NT2/D1 (cell line): Measurements from ENCODE around the gene GPAT2.
"Not testable (repeated sequence)": the region's sequence is repeated elsewhere in the genome, so short reads cannot be mapped to it uniquely, and the experiment has no call there.

Experiments used
- DNase-seq: peaks from one replicate; pipeline ENCODE4 v3.0.0-alpha.2; 2011; ENCODE audit warnings: low read depth, low spot score
- H3K27me3 ChIP-seq: 2 replicates; pipeline ENCODE4 v1.6.0; 2011; ENCODE audit warnings: mild to moderate bottlenecking; ENCODE audit not compliant: insufficient read length, insufficient read depth
- H3K36me3 ChIP-seq: 2 replicates; pipeline ENCODE4 v1.6.1; 2011; ENCODE audit warnings: mild to moderate bottlenecking, low read length, mixed read lengths; ENCODE audit not compliant: insufficient read depth, insufficient read length
- H3K4me1 ChIP-seq: 2 replicates; pipeline ENCODE4 v1.5.1; 2011; ENCODE audit not compliant: insufficient read depth, insufficient read length
- H3K4me3 ChIP-seq: 2 replicates; pipeline ENCODE4 v1.5.1; 2011; ENCODE audit warnings: low read depth; ENCODE audit not compliant: insufficient read length
- H3K9ac ChIP-seq: 2 replicates; pipeline ENCODE4 v1.6.0; 2011; ENCODE audit warnings: low read depth; ENCODE audit not compliant: insufficient read length
- H3K9me3 ChIP-seq: 2 replicates; pipeline ENCODE4 v1.5.1; 2011; ENCODE audit warnings: mild to moderate bottlenecking, low read length; ENCODE audit not compliant: insufficient read depth
- SUZ12 ChIP-seq: IDR thresholded peaks from 2 replicates; pipeline ENCODE4 v1.6.1; 2011; ENCODE audit not compliant: insufficient read length, insufficient read depth; ENCODE audit errors: extremely low read depth
- YY1 ChIP-seq: IDR thresholded peaks from 2 replicates; pipeline ENCODE4 v1.6.1; 2011; ENCODE audit not compliant: insufficient read length, insufficient read depth
- ZNF274 ChIP-seq: IDR thresholded peaks from 2 replicates; pipeline ENCODE4 v1.6.1; 2011; ENCODE audit warnings: mild to moderate bottlenecking, low read depth, low read length

Gene GPAT2

GRCh38 chr2:96074156-96074555 is 39.4 kb upstream of the GPAT2 start:
- Histone ChIP-seq H3K36me3 (no peaks in the 10 kb centered on the region), H3K4me1 (peaks cover 9% of the 10 kb centered on the region), H3K4me3 (no peak overlapping the region), H3K27me3 (no peaks in the 10 kb centered on the region), H3K9ac (no peak overlapping the region), H3K9me3 (no peaks in the 10 kb centered on the region)
- TF ChIP-seq YY1 (no peak), SUZ12 (no peak), ZNF274 (no peak)
- DNase-seq: no peak

- H3K4me1 ChIP-seq: peaks cover 9% of the 10 kb centered on the region
- DNase-seq: no peak
- TF ChIP-seq ZNF274 (no peak), YY1 (no peak), SUZ12 (no peak)
- no peaks in the 10 kb centered on the region for H3K27me3 ChIP-seq
- H3K9ac ChIP-seq: no peak overlapping the region
- H3K36me3 ChIP-seq: no peaks in the 10 kb centered on the region
- H3K9me3 ChIP-seq: no peaks in the 10 kb centered on the region
- no peak overlapping the region for H3K4me3 ChIP-seq
Observed at GRCh38 chr2:96073170-96073775, 38.6 kb upstream of the GPAT2 start.

- DNase-seq: no peak
- no peaks in the 10 kb centered on the region for H3K36me3 ChIP-seq
- H3K4me1 ChIP-seq: peaks cover 14% of the 10 kb centered on the region
- H3K9ac ChIP-seq: no peak overlapping the region
- no peaks in the 10 kb centered on the region for H3K27me3 ChIP-seq
- TF ChIP-seq SUZ12: no peak
- no peak for TF ChIP-seq ZNF274
- TF ChIP-seq YY1: no peak
- no peaks in the 10 kb centered on the region for H3K9me3 ChIP-seq
- no peak overlapping the region for H3K4me3 ChIP-seq
Observed at GRCh38 chr2:96072746-96073145, 38.0 kb upstream of the GPAT2 start.

- not testable (repeated sequence) for H3K36me3 ChIP-seq, H3K9me3 ChIP-seq, H3K9ac ChIP-seq, DNase-seq, H3K4me3 ChIP-seq, H3K27me3 ChIP-seq
- H3K4me1 ChIP-seq: peaks cover 14% of the 10 kb centered on the region
Observed at GRCh38 chr2:96071977-96072491, 37.3 kb upstream of the GPAT2 start.

GRCh38 chr2:96071087-96071976 is 36.6 kb upstream of the GPAT2 start:
- not testable (repeated sequence) for DNase-seq, H3K4me3 ChIP-seq, H3K9me3 ChIP-seq, H3K9ac ChIP-seq, H3K36me3 ChIP-seq, H3K27me3 ChIP-seq
- H3K4me1 ChIP-seq: peaks cover 14% of the 10 kb centered on the region

- not testable (repeated sequence) for H3K4me3 ChIP-seq, H3K9me3 ChIP-seq, H3K9ac ChIP-seq, H3K27me3 ChIP-seq, H3K36me3 ChIP-seq, DNase-seq
- peaks cover 14% of the 10 kb centered on the region for H3K4me1 ChIP-seq
Observed at GRCh38 chr2:96070351-96070750, 35.6 kb upstream of the GPAT2 start.

- not testable (repeated sequence) for H3K27me3 ChIP-seq, H3K9me3 ChIP-seq, DNase-seq, H3K4me3 ChIP-seq, H3K9ac ChIP-seq, H3K36me3 ChIP-seq
- H3K4me1 ChIP-seq: peaks cover 14% of the 10 kb centered on the region
Observed at GRCh38 chr2:96069878-96070277, 35.2 kb upstream of the GPAT2 start.

GRCh38 chr2:96067902-96068581 is 33.3 kb upstream of the GPAT2 start:
- not testable (repeated sequence) for H3K4me1 ChIP-seq, DNase-seq, H3K36me3 ChIP-seq, H3K9me3 ChIP-seq, H3K27me3 ChIP-seq, H3K9ac ChIP-seq, H3K4me3 ChIP-seq

GRCh38 chr2:96067098-96067660 is 32.5 kb upstream of the GPAT2 start:
- not testable (repeated sequence) for DNase-seq, H3K4me1 ChIP-seq, H3K9me3 ChIP-seq, H3K9ac ChIP-seq, H3K36me3 ChIP-seq, H3K4me3 ChIP-seq, H3K27me3 ChIP-seq

GRCh38 chr2:96066511-96066910 is 31.8 kb upstream of the GPAT2 start:
- not testable (repeated sequence) for H3K36me3 ChIP-seq, H3K27me3 ChIP-seq, DNase-seq, H3K9ac ChIP-seq, H3K4me3 ChIP-seq, H3K4me1 ChIP-seq, H3K9me3 ChIP-seq

GRCh38 chr2:96065954-96066353 is 31.2 kb upstream of the GPAT2 start:
- not testable (repeated sequence) for H3K9ac ChIP-seq, H3K9me3 ChIP-seq, H3K36me3 ChIP-seq, H3K27me3 ChIP-seq, H3K4me3 ChIP-seq, H3K4me1 ChIP-seq, DNase-seq
